Renal pelvis (tissue), 4 donors: ENCODE results near the gene TLE4. TPM values are rescaled to one million over a fixed set of nuclear protein-coding genes. Genes with fewer than 3 reads are reported as not detected.
"Not testable (repeated sequence)": the region's sequence is repeated elsewhere in the genome, so short reads cannot be mapped to it uniquely, and the experiment has no call there.

Experiments
- DNase-seq: peaks from one replicate; pipeline ENCODE4 v3.0.0-alpha.2; 2013
- polyA plus RNA-seq, 3 donors: library from polyadenylated mRNA; unstranded; fragments of 120-200 nt; gene quantifications; one replicate each; pipeline ENCODE4 v1.2.1, GENCODE V29; 2013; ENCODE audit not compliant: insufficient read length in 3 of 3

TLE4 gene
- polyA plus RNA-seq, 3 donors = 61.1 to 66.8 (median 64.2) TPM

GRCh38 chr9:79719989-79720388 is 148.2 kb downstream of the TLE4 start:
- no peak for DNase-seq

- DNase-seq = peak; percentile 34
Measured at GRCh38 chr9:79731171-79731890, 159.6 kb downstream of the TLE4 start.

GRCh38 chr9:79735023-79735779 is 163.4 kb downstream of the TLE4 start:
- peak; percentile 47 for DNase-seq

GRCh38 chr9:79736051-79736450 is 164.3 kb downstream of the TLE4 start:
- DNase-seq = no peak

GRCh38 chr9:79741381-79741780 is 169.6 kb downstream of the TLE4 start:
- no peak for DNase-seq

- no peak for DNase-seq
Measured at GRCh38 chr9:79742110-79742721, 170.5 kb downstream of the TLE4 start.

GRCh38 chr9:79744521-79744920 is 172.8 kb downstream of the TLE4 start:
- DNase-seq = no peak

GRCh38 chr9:79745752-79746336 is 174.1 kb downstream of the TLE4 start:
- DNase-seq = no peak

GRCh38 chr9:79751895-79752466 is 180.2 kb downstream of the TLE4 start:
- not testable (repeated sequence) for DNase-seq

- DNase-seq = no peak
Measured at GRCh38 chr9:79756414-79756813, 184.6 kb downstream of the TLE4 start.

GRCh38 chr9:79757074-79757473 is 185.3 kb downstream of the TLE4 start:
- no peak for DNase-seq

GRCh38 chr9:79757881-79758669 is 186.3 kb downstream of the TLE4 start:
- no peak for DNase-seq

GRCh38 chr9:79759460-79759859 is 187.7 kb downstream of the TLE4 start:
- no peak for DNase-seq

GRCh38 chr9:79762070-79762469 is 190.3 kb downstream of the TLE4 start:
- DNase-seq = no peak

GRCh38 chr9:79763671-79764285 is 192.0 kb downstream of the TLE4 start:
- no peak for DNase-seq

- DNase-seq = no peak
Measured at GRCh38 chr9:79764374-79764773, 192.6 kb downstream of the TLE4 start.

GRCh38 chr9:79765466-79765865 is 193.7 kb downstream of the TLE4 start:
- no peak for DNase-seq

- no peak for DNase-seq
Measured at GRCh38 chr9:79766091-79766490, 194.3 kb downstream of the TLE4 start.

- no peak for DNase-seq
Measured at GRCh38 chr9:79768194-79768593, 196.4 kb downstream of the TLE4 start.

GRCh38 chr9:79769476-79770275 is 197.9 kb downstream of the TLE4 start:
- DNase-seq = no peak
